Activated T-cell treated with anti-CD3 and anti-CD28 coated beads, Interleukin-2, amount 50 U/mL, for 1 hour (primary cell): Measurements from ENCODE around the gene CEMIP.

Experiments
- DNase-seq: peaks from one replicate; pipeline ENCODE4 v3.0.0-alpha.2; 2020

The CEMIP gene

DNA sequence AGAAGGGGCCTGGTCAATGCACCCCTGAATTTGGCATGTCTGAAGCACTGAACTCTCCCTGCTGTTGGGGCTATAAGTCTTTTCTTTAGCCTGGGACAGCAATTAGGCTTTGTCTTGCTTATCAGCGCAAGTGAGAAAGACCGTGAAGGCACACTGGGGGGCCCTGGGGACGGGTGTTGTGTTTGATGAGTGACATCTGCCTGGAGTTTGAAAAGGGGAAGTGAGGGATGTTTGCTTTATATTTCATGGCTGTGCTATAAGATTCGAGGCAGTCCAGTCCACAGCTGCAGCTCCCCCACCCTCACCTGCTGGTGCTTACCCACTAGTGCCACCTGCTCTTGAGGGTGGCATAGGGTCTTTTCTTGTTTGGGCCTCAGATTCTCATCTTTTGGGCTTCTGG is 44.8 kb downstream of the CEMIP start:
- DNase-seq: no peak

- DNase-seq: no peak
Measured at GRCh38 chr15:80825361-80826030, 46.3 kb downstream of the CEMIP start.

DNA sequence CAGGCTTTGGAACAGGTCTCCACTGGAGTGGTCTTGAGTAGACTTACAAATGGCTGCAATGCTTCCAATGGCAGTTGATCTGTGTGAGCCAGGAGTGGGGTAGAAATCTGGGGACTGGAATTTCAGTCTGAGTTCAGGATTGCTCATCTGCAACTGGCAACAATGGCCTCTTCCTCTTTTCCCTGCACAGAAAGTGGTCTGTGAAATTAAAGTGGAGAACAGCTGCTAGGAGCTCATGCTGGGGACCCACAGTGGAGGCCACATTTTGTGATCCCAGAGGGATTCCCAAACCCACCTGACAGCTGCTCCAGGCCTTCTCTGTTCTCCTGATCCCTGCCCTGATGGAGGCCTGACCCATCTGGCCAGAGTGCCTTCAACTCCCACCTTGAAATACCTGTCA is 49.6 kb downstream of the CEMIP start:
- no peak for DNase-seq

DNA sequence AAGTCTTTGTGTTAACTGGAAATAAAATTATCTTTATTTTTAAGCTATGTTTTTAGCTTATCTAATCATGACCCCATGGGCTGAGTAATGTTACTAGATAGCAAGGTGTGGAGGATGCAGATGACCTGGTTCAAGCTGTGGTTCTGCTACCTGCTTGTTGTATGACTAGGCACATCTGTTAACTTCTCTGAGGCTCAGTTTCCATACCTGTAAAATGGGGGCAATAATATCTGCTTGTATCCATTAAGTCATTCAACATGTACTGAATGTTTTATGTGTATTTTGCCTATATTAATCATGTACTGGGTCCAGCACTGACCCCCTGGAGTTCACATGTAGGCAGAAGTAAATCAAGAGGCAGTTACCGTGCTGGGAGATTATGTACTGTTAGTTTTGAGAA is 51.5 kb downstream of the CEMIP start:
- no peak for DNase-seq

DNA sequence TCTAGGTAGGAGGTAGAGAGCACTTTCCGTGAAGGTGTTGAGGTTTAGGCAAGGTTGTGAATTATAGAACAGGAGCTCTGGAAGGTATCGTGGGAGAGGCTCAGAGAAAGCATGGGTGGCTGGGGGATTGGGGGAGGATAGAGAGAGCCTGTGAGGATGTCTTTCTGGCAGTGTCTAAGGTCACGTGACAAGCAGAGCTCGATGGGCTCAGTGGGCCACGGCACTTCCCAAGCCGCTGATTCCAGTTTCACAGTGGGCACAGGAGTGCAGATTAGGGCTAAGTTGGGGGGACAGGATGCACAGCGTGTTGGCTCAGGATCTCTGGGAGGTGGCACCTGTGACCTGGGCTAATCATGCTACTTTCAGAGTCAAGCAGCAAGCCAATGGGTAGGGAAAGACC is 52.0 kb downstream of the CEMIP start:
- DNase-seq: no peak

DNA sequence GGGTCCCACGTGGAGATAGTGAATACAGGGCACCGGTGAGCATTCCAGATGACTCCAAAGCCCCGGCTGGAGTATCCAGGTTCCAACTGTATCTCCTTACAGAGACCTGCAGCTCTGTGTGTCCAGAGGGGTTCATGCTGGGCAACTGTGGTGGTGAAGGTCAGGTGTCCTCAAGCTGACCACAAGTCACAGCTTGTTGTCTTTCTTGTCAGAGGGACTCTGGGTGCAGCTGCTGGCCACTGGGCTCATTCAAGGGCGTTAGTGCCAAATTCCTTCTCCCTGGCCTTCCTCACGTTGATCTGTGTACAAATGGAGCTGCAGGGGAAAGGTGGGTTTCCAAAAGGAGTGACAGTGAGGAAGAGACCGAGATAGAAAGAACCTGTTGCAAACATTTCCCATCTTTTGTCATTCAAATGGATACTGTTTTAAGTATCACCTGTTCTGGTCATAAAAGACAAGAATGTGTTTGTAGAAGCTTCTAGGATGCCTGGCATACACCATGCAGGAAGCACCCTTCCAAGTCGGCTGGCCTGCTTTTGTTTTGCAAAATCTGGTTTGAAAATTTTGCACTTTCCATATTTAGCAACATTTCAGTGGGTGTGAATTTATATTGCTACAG is 52.5 kb downstream of the CEMIP start:
- DNase-seq: no peak

DNA sequence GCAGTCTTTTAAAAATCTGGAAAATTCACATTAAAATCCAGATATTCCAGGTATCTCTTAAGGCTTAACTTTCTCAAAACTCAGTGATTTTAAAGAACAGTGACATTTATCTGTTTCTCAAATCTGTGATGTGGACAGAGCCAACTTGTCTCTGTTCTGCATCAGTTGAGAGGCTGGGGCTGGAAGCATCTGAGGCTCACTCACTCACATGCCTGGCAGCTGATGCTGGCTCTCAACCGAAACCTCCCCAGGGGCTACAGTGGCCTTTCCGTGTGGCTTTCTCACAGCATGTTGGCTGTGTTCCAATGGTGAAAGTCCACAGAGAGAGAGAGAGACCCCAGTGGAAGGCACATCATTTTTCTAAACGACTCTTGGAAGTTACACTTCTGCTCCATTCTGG is 53.5 kb downstream of the CEMIP start:
- no peak for DNase-seq

- no peak for DNase-seq
Measured at GRCh38 chr15:80834402-80834801, 55.2 kb downstream of the CEMIP start.

DNA sequence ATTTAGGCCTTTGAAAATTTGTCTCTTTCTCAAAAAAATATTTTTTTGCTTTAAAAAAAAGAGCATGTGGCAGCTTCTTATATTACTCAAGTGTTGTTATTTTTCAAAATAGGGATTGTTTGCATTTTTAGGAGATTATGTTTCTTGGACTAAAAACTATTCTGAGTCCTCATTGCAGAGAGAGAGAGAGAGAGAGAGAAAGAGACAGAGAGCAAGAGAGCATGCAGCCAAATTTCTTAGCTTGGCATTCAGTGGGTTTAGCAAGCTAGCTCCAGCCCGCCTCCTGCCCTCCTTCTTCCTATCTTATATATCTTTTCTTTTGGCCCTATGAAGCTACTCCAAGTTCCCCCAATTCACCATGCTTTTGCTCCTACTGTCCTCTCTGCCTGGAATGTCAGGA is 55.7 kb downstream of the CEMIP start:
- DNase-seq: no peak

GRCh38 chr15:80835336-80835735 is 56.2 kb downstream of the CEMIP start:
- DNase-seq: no peak

DNA sequence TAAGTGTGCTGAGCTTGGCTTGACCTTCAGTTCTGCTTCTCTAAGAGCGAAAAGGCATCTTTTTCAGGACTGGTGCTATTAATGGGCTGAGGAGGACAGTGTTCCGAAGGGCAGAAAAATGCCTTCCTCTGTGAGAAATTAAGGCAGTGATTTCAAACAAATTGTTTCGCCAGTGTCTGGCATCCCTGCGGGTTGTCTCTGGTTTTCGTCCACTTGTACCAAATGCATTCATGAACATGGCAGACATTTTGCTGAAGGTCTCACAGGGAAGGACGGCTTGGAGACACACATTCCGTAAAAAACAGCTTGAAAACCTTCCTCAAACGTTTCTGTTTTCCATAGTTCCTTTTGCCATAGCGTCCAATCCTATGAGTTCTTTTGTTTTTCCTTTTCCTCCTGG is 57.1 kb downstream of the CEMIP start:
- no peak for DNase-seq

- no peak for DNase-seq
Measured at GRCh38 chr15:80837006-80837405, 57.8 kb downstream of the CEMIP start.

GRCh38 chr15:80838012-80838411 is 58.8 kb downstream of the CEMIP start:
- DNase-seq: no peak

DNA sequence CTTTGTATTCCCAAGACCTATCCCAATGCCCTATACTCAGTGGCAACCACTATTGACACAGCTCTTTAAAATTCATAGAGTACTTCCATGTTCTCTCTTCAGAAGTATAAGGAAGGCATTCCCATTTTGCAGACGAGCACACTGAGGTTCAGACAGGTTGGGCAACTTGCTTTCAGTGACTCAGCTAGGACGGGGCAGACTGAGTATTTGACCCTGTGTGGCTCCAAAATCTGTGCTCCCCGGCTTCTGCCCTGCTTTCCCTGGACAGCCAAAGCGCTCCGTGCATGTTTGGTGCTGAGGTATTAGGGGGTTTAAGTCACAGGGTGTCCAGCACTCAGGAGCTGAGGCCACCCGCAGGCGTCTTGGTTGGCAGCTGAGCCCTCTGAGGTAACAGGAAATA is 59.5 kb downstream of the CEMIP start:
- no peak for DNase-seq

DNA sequence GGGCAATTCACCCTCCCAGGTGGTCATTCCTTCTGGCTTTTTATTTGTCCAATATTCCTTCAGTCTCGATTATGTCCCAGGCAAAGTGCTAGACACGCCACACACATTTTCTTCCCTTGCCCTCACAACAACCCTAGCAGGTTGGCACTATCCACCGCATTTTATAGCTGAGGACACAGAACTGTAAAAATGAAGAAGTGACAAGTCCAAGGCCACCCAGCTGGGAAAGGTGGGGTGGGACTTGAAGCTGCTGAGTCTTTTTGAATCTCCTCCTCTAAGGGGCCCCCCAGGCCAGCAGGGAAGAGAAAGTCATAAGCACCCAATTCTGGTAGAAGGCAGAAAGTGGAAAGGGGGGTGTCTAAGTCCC is 60.6 kb downstream of the CEMIP start:
- DNase-seq: no peak

- DNase-seq: no peak
Measured at GRCh38 chr15:80840182-80841130, 61.3 kb downstream of the CEMIP start.

DNA sequence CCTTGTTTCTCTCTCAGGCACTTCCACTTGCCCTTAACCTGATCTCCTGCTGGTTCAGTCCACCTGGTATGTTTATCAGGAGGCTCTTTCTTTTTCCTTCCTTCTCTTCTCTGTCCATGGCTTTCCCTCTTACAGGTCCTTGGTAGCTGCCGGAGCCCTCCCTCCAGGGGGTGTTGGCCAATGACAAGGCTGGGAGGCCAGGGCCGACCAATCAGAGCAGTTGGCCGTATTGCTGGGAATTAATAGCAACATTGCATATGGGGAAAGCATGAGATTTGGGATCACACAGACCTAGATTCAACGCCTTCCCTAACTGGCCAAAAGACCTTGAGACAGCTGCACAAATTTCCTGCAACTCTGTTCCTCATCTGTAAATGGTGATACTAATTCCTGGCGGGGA is 62.4 kb downstream of the CEMIP start:
- no peak for DNase-seq

GRCh38 chr15:80844011-80844732 is 65.0 kb downstream of the CEMIP start:
- DNase-seq: no peak

GRCh38 chr15:80846031-80846815 is 67.1 kb downstream of the CEMIP start:
- no peak for DNase-seq

- DNase-seq: no peak
Measured at GRCh38 chr15:80849308-80849707, 70.1 kb downstream of the CEMIP start.

DNA sequence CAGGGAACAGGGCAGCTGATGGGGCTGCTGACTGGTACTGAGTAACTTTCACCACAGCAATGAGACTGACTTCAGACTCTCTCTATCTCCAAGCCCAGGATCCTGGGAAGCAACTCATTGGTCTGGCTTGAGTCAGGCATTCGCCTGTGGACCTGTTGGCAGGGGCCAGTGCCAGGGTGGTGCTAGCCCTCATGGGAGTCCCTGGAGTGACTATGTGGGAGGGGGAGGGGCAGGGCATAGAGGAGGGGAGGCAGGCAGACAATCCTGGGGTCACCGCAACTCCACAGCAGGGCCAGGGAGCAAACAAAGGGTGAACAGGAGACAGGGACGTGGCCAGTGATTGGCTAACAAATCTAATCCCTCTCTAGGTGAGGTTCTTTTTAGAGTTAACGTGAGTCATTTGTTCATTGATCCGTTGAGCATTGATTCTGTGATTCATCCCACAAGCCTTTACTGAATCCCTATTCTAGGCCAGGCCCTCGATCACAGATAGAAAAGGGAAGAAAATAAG is 71.8 kb downstream of the CEMIP start:
- no peak for DNase-seq

DNA sequence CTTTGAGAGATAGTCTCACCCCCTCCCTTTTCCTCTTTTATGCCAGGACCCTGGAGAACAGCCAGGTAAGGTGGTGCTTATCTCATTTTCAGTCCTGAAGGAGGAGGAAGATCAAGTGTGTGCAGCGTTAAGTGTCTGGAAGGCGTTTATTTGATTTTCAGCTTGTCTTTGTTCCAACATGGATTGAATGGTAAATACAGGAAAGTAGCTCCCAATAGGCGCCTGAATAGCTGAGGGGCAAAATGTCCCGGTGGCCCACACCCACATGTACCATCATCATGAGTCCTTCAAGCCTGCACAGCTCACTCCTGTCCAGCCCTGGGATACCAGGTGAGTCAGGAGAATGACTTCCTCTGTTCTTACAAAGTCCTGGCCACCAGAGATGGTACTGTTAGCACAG is 73.5 kb downstream of the CEMIP start:
- no peak for DNase-seq
